ENCODE results near the gene SERPINA1. TPM values are rescaled to one million over a fixed set of nuclear protein-coding genes. Genes with fewer than 3 reads are reported as not detected.

The SERPINA1 gene
- total and polyA plus RNA-seq, 2 of the 13 experiments (the other 11 are each of a cell fraction or from before 2014, with no cell fraction given): 3,266 to 11,015 TPM

- peak; percentile 47; the same call in 1 of the 2 replicates for TF ChIP-seq KMT2B (CRISPR knock-in tag; IDR thresholded peaks at IDR 0.05)
- TF ChIP-seq ZNF660 (CRISPR knock-in tag; IDR thresholded peaks at IDR 0.05; ENCODE audit: borderline replicate concordance, low read depth): no peak
- peak; percentile 82; the same call in 1 of the 2 replicates for TF ChIP-seq KMT2A (CRISPR knock-in tag; IDR thresholded peaks at IDR 0.05)
- TF ChIP-seq EEA1 (CRISPR knock-in tag; IDR thresholded peaks at IDR 0.05; ENCODE audit: borderline replicate concordance): no peak
- peak; percentile 69; the same call in 1 of the 2 replicates for TF ChIP-seq RELA (CRISPR knock-in tag; IDR thresholded peaks at IDR 0.05)
- no peak for TF ChIP-seq ZNF101 (CRISPR knock-in tag; IDR thresholded peaks at IDR 0.05; ENCODE audit: borderline replicate concordance, low read depth)
- TF ChIP-seq ZMYM4 (CRISPR knock-in tag; IDR thresholded peaks at IDR 0.05): peak; percentile 76
- TF ChIP-seq, protein P1, sequence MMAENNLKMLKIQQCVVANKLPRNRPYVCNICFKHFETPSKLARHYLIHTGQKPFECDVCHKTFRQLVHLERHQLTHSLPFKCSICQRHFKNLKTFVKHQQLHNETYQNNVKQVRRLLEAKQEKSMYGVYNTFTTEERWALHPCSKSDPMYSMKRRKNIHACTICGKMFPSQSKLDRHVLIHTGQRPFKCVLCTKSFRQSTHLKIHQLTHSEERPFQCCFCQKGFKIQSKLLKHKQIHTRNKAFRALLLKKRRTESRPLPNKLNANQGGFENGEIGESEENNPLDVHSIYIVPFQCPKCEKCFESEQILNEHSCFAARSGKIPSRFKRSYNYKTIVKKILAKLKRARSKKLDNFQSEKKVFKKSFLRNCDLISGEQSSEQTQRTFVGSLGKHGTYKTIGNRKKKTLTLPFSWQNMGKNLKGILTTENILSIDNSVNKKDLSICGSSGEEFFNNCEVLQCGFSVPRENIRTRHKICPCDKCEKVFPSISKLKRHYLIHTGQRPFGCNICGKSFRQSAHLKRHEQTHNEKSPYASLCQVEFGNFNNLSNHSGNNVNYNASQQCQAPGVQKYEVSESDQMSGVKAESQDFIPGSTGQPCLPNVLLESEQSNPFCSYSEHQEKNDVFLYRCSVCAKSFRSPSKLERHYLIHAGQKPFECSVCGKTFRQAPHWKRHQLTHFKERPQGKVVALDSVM (CRISPR knock-in tag; IDR thresholded peaks at IDR 0.05): 0 out of 2 replicates have a peak, but pooled peaks have one; percentile 14
- TF ChIP-seq, protein P2, sequence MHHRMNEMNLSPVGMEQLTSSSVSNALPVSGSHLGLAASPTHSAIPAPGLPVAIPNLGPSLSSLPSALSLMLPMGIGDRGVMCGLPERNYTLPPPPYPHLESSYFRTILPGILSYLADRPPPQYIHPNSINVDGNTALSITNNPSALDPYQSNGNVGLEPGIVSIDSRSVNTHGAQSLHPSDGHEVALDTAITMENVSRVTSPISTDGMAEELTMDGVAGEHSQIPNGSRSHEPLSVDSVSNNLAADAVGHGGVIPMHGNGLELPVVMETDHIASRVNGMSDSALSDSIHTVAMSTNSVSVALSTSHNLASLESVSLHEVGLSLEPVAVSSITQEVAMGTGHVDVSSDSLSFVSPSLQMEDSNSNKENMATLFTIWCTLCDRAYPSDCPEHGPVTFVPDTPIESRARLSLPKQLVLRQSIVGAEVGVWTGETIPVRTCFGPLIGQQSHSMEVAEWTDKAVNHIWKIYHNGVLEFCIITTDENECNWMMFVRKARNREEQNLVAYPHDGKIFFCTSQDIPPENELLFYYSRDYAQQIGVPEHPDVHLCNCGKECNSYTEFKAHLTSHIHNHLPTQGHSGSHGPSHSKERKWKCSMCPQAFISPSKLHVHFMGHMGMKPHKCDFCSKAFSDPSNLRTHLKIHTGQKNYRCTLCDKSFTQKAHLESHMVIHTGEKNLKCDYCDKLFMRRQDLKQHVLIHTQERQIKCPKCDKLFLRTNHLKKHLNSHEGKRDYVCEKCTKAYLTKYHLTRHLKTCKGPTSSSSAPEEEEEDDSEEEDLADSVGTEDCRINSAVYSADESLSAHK (CRISPR knock-in tag; IDR thresholded peaks at IDR 0.05; ENCODE audit: borderline replicate concordance): no peak
- no peak; the same call in 1 of the 2 replicates for TF ChIP-seq YEATS4 (CRISPR knock-in tag; IDR thresholded peaks at IDR 0.05; ENCODE audit: borderline replicate concordance)
- peak; percentile 44 for TF ChIP-seq ZNF883 (CRISPR knock-in tag; IDR thresholded peaks at IDR 0.05; ENCODE audit: not compliant biosample characterization)
- peak; percentile 97 for TF ChIP-seq SOX5 (CRISPR knock-in tag; IDR thresholded peaks at IDR 0.05; ENCODE audit: borderline replicate concordance)
- no peak for TF ChIP-seq TCF7L2 (IDR thresholded peaks at IDR 0.05; ENCODE audit: low read depth, low read length)
- no peak for TF ChIP-seq RBFOX2 (IDR thresholded peaks at IDR 0.05; ENCODE audit: low read depth, low read length)
- TF ChIP-seq ISL2 (CRISPR knock-in tag; IDR thresholded peaks at IDR 0.05): peak; percentile 96
- TF ChIP-seq FLYWCH1 (CRISPR knock-in tag; IDR thresholded peaks at IDR 0.05): no peak
- no peak for TF ChIP-seq PTBP1 (IDR thresholded peaks at IDR 0.05; ENCODE audit: low read depth, low read length, poor library complexity, severe bottlenecking)
- TF ChIP-seq ZNF572 (CRISPR knock-in tag; IDR thresholded peaks at IDR 0.05): no peak
- TF ChIP-seq, protein P3, sequence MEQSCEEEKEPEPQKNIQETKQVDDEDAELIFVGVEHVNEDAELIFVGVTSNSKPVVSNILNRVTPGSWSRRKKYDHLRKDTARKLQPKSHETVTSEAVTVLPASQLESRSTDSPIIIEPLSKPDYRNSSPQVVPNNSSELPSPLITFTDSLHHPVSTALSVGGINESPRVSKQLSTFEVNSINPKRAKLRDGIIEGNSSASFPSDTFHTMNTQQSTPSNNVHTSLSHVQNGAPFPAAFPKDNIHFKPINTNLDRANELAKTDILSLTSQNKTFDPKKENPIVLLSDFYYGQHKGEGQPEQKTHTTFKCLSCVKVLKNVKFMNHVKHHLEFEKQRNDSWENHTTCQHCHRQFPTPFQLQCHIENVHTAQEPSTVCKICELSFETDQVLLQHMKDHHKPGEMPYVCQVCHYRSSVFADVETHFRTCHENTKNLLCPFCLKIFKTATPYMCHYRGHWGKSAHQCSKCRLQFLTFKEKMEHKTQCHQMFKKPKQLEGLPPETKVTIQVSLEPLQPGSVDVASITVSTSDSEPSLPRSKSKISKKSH (CRISPR knock-in tag; IDR thresholded peaks at IDR 0.05; ENCODE audit: borderline replicate concordance): no peak
- peak; percentile 98 for TF ChIP-seq MED1 (CRISPR knock-in tag; IDR thresholded peaks at IDR 0.05)
- no peak for TF ChIP-seq U2AF1 (optimal IDR thresholded peaks at IDR 0.05; ENCODE audit: low read depth, low read length)
- no peak for TF ChIP-seq HOXA9 (CRISPR knock-in tag; IDR thresholded peaks at IDR 0.05; ENCODE audit: borderline replicate concordance)
Observed at GRCh38 chr14:94395888-94396574, 7.6 kb upstream of the SERPINA1 start (continued).
